IPS-11a (cell line): ENCODE results near the gene PDZK1.
"Not testable (repeated sequence)": the region's sequence is repeated elsewhere in the genome, so short reads cannot be mapped to it uniquely, and the experiment has no call there.

ENCODE experiments used
- H3K4me3 ChIP-seq: one replicate; pipeline ENCODE4 v1.5.1; 2013; ENCODE audit warnings: low read depth, low read length, control low read depth

The PDZK1 gene

DNA sequence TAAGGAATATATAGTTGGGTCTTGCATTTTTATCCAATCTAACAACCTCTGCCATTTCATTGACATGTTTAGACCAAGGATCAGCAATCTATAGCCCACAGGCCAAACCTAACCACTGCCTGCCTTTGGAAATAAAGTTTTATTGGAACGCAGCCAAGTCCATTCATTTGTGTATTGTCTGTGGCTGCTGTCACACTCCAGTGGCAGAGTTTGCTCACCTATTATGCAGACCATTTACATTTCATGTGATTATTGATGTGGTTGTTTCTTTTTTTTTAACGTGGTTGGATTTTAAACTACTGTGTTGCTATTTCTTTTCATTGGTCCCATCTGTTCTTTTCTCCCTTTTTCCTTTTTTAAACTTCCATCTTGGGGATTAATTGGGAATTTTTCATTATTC lies 44.7 kb downstream of the PDZK1 start:
- not testable (repeated sequence) for H3K4me3 ChIP-seq

GRCh38 chr1:145656245-145656943 lies 50.8 kb downstream of the PDZK1 start:
- not testable (repeated sequence) for H3K4me3 ChIP-seq

DNA sequence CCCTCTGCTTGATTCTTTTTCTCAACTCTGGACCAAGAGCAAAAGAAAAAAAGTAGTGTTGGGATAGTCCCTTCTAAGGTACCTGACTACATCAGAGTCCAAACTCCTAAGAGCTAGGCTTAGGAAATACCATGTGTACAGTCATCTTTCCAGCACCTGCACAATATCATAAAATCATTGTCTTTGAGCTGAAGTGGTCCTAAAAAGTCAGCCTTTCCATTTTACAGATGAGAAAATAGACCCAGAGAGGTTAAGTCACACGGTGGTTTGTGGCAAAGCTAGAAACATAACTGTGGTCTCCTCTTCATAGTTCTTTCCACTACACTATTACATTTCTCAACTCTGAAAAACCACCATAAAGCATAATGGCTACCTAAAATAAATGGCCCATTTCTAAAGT lies 63.2 kb downstream of the PDZK1 start:
- H3K4me3 ChIP-seq = not testable (repeated sequence)

DNA sequence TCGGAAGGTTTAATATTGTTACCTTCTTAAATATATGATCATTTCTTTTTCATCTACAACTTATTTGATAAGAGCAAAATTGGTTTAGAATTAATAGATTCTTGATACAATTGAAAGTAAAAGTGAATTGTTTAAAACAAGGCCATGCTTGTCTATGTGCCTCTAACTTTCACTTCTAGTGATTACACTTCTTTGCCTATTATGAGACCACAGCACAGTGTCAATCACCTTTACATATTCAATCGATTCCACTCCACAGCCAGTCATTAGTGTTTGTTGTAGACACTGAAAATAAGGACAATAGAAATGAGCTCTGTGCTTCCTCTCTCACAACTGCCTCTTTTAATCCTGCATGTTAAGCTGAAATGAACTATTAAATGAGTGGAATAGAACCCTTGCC lies 65.3 kb downstream of the PDZK1 start:
- H3K4me3 ChIP-seq = not testable (repeated sequence)

DNA sequence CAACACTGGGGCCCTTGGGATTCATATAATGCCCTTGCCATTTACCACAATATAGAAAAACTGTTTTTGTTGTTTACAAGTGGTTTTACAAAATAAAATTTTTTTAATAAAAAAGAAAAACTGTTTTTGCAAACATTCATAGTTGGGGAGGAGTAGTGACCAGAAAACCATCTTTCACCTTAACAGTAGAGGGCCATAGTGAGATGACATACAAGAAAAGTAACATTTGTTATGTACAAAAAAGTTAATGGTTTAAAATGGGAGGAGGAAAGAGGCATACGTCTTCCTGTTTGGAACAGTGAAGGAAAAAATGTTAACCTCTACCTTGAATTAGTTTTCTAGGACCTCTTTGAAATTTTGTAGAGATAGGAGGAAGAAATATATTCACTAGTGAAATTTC lies 70.9 kb downstream of the PDZK1 start:
- not testable (repeated sequence) for H3K4me3 ChIP-seq

- H3K4me3 ChIP-seq = not testable (repeated sequence)
These were observed 85.0 kb downstream of the PDZK1 start for GRCh38 chr1:145622177-145622576.
